Medulla oblongata (tissue), 1 donor: ENCODE results near the gene PAOX.

ENCODE experiments used
- DNase-seq: peaks from one replicate; pipeline ENCODE4 v3.0.0-alpha.2; 2015; ENCODE audit errors: extremely low spot score

PAOX gene

DNA sequence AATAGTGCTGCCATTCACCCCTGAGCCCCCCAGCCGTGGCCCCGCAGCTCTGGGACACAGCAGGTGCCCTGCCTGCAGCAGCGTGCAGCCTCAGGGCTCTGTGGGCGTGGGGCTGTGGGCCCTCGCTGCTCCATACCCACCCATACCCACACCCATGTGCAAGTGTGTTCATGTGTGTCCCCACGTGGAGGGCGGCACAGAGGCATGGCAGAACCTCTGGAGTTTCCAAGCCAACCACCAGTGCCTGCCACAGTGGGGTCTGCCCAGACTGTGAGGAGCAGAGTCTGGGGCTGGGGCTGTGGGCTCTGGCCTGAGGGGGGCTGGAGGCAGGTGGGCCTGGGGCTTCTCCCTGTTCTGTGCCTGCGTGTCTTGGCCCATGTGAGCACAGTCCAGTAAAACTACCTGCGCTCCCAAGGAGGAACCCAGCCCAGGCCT lies 29.5 kb upstream of the PAOX start:
- DNase-seq, result no peak

DNA sequence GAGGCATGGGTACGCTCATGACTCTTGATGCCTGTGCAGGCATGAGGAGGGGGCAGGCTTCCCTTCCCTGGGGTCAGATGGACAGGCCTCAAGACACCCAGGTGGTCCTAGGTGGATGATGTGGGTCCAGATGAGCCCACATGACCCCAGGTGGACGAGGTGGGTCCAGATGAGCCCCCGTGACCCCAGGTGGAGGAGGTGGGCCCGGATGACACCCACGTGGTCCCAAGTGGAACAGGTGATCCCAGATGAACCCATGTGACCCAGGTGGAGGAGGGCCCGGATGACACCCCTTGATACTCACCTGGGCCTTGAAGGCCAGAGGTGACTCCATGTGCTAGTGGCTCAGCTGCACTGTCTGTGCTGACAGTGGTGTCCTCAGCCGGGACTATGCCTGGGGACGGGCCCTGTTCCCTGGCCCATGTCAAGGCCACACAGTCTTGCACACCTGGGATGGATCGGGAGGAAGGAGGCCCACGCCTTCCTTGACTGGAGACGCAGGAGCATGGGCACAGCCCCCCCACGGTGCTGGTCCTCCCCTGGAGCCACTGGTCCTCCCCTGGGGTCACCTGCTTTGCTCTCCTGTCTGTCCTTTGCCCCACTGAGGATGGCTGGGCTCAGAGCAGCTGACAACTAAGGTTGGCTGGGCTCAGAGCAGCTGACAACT lies 28.6 kb upstream of the PAOX start:
- no peak for DNase-seq

DNA sequence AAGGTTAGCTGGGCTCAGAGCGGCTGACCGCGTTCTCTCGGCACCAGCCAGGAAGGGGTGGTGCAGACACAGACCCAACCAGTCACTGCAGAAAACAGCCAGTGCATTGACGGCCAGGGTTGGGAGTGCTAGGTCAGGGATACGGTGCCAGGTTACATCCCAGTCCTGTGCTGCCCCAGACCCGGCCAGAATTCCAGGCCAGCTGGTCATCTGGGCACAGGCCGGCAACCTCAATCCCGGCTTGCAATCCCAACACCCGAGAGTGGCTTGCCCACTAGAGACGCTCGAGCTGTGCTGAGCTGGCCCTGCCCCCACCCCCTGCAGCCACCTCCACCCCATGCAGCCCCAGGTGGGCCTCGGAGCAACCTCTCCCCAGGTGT lies 28.1 kb upstream of the PAOX start:
- DNase-seq, result no peak

DNA sequence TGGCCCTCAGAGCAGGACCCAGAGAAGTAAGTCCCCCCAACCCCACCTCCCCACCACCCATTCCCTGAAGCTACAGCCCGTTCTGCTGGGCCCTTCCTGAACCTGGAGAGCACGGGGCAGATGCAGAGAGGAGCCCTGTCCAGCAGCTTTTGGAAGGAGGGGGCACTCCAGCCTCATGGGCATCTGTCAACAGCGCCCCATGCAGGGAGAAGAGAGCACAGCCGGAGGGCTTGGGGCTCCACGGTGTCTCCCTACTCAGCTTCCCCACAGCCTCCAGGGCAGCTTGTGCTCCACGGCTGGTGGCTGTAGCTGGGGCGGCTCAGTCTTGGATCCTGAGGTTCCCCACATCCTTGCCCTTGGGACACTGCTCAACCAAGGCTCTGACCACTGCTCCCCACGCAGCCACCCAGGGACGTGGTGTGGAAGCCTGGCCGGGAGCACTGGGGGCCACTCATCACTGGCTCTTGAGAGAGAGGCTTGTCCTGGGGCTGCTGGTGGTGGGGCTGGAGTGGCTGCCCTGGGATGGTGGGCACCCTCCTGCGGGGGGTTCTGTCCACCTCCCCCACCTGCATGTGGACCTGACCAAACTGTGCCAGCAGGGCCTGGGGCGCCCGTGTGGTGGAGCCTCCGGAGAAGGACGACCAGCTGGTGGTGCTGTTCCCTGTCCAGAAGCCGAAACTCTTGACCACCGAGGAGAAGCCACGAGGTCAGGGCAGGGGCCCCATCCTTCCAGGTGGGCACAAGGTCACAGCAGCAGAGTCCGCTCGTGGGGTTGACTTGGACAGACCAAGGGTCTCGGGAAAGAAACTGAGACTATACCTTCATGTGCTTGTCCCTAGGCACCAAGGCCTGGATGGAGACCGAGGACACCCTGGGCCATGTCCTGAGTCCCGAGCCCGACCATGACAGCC lies 27.4 kb upstream of the PAOX start:
- DNase-seq, result no peak

DNA sequence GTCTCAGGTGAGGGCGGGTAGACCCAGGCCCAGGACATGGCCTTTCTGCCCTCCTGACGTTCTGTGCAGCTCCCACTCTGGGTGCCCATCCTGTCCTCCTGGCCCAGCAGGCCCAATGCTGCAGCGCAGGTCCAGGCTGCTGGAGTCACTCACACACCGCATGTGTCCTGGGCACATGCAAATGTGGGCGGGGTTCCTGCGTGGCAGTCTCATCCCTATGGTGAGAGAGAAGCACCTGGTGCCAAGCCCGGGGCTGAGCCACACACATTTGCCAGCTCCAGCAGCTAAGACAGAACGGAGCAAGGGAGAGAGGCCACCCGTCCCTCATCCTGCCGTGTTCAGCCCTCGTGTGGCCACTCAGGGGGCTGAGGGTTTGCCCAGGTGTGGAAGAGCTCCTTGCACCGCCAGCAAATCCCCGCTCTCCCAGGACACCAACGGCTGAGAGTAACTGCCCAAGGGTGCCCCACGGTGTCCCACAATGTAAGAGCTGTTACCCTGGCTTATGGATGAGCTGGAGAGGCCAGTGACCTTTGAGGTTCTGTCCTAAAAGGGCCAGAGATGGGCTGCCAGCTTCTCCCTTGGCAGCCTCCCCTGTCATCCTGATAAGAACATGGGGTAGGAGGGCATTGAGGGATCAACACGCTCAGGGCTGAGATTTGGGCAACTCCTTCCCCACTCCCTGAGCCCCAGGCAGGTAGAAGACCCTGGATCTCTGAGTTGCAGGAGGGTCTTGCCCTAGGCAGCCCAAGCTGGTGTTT lies 25.7 kb upstream of the PAOX start:
- no peak for DNase-seq

DNA sequence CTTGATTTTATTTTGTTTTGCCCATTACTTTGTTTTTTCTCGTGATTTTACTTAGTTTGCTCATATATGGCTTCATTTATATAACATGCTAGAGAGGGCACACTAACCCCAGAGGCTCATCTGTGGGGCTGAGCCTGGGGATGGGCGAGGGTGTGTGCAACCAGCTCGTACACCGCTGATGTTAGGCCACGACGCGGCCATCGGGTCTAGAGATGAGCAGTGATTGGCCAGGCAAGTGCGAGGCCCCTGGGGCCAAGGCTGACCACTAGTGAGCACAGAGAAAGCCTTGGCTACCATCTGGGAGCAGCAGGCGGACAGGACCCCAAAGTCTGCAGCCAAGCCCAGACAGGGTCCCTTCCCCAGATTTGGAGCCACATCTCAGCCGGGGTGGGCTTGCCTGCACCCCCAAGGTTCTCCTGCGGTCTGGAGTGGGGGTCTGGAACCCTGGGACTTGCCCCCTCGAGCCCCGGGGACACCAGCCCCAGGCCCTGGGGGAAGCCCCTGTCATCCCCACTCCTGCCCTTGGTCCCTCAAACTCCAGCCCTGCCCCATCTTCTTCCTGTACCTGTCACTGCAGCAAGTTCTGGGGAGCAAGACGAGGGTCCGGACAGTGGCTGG lies 25.0 kb upstream of the PAOX start:
- no peak for DNase-seq

DNA sequence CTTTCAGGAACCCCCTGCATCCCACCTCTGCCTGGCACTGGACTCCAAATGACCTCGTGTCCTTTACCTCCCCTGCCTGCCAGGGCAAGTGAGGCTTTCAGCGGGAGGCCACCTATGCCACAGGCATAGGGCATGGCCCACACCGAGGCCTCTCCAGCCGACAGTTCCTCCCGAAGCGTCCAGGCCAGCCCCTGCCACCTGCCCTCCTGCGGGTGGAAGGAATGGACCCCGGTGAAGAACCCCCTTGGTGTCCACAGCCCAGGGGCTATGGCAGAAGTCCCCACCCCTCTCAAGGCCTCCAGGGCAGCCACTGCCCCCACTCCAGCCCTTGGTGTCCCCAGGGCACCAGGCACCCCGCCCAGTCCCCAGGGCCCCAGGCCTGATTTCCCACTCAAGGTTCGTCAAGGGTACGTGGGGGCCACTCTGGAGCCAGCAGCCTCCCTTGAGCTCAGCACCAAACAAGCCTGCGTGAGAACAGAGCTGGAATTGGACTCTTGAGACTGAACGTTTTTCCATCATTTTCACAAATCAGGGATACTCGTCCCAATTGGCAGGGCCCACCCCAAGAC lies 24.3 kb upstream of the PAOX start:
- no peak for DNase-seq

DNA sequence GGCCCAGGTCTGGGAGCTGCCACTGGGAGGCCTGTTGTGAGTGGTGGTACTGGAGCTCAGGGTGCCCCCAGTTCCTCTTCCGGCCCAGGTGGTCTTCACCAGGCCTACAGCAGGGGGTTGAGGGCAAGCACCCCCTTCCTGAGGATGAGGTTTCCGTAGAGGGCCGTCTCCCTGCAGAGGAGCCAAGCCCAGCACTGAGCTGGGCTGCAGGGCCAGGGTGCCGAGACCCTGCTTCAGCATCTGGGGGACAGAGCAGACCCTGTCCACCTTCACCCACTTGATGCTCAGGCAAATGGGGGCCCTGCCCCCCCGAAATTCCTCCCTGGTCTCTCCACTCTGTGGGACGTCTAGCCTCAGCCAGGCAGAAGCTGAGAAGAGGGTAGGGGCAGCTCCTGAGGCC lies 23.8 kb upstream of the PAOX start:
- DNase-seq, result no peak

DNA sequence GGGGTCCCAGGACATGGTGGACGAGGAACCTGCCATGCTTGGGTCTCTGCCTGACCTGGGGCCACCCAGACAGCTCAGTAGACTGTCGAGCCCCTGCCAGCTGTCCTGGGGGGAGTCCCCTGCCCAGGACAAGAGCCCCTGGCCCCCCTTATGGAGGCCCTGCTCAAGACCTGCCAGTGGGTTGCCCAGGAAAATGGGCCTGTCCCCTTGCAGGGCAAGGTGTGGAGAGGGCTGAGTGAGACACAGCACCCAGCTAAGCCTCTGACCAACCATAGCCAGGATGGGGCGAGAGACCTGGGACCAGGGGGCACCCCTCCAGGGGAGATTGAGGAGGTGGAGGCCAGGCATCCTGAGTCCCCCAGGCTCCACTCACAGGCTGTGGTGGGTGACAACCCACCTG lies 23.1 kb upstream of the PAOX start:
- no peak for DNase-seq

DNA sequence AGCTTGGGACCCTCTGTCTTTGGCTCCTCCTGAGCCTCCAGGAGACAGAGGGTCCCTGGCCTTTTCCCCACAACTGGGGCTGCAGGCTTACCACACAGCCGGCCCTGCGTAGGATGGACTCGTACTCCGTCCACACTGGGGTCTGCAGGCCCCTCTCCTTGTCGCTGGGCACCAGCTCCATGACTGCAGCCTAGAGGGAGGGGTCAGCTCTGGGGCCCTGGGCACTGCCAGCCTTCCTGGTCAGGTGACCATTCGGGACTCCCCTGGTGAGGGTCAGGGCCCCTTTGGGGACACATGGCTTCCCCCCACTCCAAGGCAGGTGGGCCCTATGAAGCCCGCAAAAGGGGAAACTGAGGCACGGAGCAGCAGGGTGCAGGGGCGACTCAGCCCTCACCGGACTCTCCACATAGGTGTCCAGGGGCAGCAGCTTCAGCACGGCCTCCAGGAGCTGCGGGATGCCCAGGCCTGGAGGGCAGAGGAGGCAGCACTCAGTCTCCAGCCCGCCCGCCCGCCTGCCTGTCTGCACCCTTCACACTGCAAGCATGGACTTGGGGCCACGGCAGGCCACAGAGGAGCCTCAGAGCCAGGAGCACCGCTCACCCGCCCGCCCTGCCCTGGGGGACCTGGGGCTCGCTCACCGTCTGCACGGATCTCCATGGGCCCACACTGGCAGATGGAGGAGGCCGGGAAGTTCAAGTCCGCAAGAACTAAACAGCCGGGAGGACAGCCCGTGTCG lies 22.3 kb upstream of the PAOX start:
- no peak for DNase-seq

DNA sequence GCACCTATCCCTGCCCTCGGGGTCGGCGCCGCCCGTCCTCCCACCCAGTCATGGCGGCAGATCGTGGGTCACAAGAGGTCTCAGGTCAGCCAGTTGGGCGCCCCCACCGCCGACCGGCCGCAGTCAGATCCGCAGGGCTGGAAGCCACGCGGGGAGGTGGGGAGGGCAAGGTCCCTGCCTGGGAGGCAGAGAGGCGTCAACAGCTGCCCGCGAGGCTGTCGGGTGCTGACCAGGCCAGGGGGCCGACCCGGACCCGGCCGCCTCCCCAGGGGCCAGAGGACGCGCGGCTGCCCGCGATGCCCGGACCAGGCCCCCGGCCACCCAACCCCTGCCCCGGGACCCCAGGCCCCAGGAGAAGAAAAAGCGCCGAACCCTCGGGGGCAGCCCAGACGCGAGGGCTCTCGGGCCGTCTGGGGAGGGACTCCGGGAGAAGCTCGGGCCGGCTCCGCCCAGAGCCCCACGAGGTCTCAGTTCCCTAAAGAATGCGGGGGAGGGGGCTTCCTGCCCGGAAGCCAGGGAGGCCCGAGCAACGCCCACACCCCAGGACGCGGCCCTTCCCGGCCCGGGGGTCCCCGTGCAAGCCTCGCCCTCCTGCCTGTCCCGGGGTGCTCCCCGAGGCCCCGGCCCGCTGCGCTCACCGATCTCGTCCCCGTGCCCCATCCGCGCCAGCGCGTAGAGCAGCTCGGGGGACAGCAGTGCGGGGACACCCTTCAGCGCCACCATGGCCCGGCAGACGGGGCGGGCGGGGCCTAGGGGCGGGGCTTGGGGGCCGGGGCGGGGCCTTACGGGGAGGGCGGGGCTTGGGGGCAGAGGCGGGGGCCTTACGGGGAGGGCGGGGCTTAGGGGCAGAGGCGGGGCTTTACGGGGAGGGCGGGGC lies 21.5 kb upstream of the PAOX start, which contains the start of gene FUOM:
FUOM (minus strand) TSS at position 735 of the 877 bp plus-strand sequence; CDS start at position 723, 12 bp downstream.
- DNase-seq, result peak; percentile 45

DNA sequence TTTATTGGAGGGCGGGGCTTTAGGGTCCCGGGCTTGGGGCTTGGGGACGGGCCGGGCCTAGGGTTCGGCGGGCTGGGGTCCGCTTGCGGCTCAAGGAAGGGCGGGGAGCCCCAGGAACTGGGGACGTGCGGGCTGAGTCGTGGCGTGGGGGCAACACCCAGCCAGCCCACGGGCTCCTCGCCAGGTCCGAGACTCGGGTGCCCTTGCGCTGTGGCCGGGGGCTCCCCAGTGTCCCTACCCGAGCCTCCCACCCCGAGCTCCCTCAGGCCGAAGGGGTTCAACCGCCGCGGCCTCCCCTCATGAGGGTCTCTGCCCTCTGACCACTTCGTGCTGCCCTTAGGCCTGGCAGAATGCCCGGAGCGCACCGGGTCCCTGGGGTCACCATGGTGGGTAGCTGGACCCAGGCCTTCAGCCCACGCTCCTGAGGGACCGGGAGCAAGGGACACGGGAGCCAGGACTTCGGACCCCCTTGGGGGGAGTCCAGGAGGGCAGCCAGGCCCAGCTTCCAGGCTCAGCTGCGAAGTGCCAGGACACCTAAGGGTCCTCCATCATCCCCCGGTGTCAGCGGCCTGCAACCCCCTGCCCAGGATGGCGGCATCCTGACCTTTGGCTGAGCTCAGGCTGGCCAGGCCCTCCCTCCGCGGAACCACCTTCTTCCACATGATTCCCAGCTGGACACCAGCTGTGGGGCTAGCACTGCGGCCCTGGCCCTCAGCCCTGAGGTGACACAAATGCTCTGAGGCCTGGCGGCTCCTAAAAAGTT lies 20.7 kb upstream of the PAOX start:
- DNase-seq, result no peak

DNA sequence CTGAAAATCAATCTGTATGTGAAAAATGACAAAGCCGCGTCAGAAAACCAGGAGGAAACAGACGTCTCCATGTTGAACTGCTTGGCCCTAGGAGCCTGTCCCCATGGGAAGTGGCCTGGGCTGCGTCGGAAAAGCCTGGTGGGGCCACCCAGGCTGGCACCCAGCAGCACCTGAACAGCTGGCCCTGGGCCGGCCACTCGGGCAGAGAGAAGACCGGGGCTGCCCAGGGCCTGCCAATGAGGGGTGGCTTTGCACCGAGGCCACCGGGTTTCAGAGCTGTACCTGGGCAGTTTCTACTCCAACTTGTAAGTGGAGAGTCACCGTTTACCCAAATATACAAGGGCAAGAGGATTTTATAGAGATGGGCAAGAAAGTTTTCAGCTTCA lies 20.1 kb upstream of the PAOX start:
- DNase-seq, result no peak

DNA sequence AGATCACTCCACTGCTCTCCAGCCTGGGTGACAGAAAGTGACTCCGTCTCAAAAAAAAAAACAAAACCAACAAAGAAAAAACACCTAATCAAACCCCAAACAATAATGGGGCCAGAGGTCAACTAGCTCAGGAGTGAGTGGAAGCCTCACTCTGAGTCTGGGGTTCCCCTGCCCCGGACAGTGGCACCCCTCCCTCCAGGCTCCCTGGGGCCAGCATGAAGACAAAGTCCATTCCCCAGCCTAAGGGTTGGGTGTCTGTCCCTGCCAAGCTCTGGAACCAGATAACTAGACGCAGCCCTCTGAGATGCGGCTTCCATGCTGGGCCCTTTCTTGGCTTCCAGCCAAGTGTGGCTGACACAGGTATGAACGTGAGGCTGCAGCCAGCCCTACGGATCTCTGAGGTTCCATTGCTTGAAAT lies 19.5 kb upstream of the PAOX start:
- DNase-seq, result no peak

DNA sequence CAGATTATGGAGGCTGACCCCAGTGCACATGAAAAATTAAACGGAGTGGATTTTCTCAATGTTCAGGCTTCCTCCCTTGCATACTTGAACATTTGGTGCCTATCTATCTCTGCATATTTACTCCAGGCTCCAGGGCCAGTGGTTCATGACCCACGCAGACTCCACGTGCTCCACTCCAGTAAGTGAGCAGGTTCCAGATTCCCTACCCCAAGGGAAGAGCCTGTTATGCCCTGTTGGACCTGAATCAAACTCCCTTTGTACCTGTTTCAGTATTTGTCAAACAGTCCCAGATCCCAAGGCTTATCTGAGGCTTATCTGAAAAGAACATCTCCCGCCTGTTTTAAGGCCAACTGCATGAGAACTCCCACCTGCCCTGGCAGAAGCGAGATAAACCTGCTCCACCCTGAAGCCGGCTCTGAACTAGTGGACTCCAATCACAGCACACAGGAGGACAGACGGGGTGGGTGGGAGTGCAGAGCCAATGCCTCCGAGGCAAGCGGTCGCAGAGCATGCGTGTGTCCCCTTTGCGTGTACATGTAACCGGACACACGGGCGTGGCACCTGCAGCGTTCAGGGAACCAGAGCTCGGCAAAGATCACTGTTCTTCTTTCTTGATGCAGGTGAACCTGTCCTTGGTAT lies 19.0 kb upstream of the PAOX start:
- DNase-seq, result no peak

DNA sequence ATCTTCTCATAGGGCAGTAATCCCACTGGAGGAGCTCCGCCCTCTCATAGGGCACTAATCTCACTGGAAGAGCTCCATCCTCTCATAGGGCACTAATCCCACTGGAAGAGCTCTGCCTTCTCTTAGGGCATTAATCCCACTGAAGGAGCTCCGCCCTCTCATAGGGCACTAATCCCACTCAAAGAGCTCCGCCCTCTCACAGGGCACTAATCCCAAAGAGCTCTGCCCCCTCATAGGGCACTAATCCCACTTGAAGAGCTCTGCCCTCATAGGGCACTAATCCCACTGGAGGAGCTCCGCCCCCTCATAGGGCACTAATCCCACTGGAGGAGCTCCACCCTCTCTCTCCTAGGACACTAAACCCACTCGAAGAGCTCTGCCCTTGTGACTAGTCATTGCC lies 17.8 kb upstream of the PAOX start:
- DNase-seq, result no peak

DNA sequence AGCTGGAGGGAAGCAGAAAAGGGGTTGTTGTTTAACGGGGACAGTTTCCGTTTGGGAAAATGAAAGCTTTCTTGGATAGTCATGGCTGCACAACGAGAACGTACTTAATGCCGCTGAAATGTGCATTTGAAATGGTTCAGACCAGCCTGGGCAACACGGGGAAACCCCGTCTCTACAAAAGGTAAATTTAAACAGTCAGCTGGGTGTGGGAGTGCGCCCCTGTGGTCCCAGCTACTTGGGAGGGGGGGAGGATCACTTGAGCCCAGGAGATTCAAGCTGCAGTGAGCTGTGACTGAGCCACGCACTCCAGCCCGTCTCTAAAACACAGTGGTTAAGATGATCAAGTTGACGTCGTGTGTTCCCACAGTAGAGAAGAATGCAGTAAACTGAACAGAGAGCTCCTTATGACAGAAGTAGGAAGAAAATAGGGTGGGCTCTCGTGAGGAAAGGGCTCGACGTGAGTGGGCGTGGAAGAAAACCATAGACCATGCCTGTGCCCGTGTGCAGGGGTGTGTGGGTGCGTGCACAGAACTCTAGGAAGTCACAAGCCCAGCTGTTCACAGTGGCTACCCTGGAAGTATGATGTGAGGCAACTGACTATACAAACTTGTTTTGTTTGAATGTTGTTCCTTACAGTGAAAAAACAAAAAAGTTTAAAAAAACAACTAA lies 17.2 kb upstream of the PAOX start:
- no peak for DNase-seq

DNA sequence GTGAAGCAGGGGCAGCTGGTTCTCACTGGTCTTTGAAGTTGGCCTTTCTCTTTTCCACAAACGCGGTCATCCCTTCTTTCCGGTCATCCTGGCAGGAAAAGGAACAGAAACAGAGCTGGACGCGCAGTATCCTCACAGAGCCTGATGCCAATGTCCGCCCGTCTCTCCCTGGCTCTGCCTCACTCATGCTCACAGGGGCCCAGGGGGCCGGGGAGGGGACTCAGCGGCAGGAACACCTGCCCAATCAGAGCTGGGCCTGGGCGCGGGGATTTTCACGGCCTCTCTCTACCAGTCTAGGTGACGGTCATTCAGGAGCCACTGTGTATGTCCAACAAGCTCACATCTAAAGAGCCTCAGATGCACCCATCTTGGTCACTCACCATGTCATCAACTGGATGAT lies 16.2 kb upstream of the PAOX start:
- no peak for DNase-seq
